Measurements from ENCODE around the gene KIZ.

The KIZ gene

GRCh38 chr20:21272279-21272678, 146.4 kb downstream of the KIZ start:
- no peak for DNase-seq

- no peak for DNase-seq
Measured at GRCh38 chr20:21272679-21273078, 146.8 kb downstream of the KIZ start.

GRCh38 chr20:21273755-21274386, 148.0 kb downstream of the KIZ start:
- DNase-seq: no peak

GRCh38 chr20:21278829-21279228, 152.9 kb downstream of the KIZ start:
- DNase-seq: no peak

GRCh38 chr20:21279706-21280521, 154.0 kb downstream of the KIZ start:
- no peak for DNase-seq

- no peak for DNase-seq
Measured at GRCh38 chr20:21280522-21281016, 154.7 kb downstream of the KIZ start.

- DNase-seq: no peak
Measured at GRCh38 chr20:21286775-21287174, 160.9 kb downstream of the KIZ start.

- DNase-seq: no peak
Measured at GRCh38 chr20:21288587-21289370, 162.9 kb downstream of the KIZ start.

GRCh38 chr20:21289651-21290050, 163.8 kb downstream of the KIZ start:
- no peak for DNase-seq

GRCh38 chr20:21291026-21291425, 165.1 kb downstream of the KIZ start:
- no peak for DNase-seq

GRCh38 chr20:21294755-21295154, 168.9 kb downstream of the KIZ start:
- DNase-seq: no peak

Data from activated effector memory CD4-positive, alpha-beta T cell treated with anti-CD3 and anti-CD28 coated beads, Interleukin-2, amount 50 U/mL, for 16 hours (primary cell).